PC-9 (cell line): ENCODE results near the gene MAP2K6. TPM values are rescaled to one million over a fixed set of nuclear protein-coding genes. Genes with fewer than 3 reads are reported as not detected.

Experiments
- BruUV-seq: library from RNA; stranded (reverse); fragments of 400-500 nt; replicated peaks from 2 replicates; lab custom pipeline; 2021; lab: Mats Ljungman, UMichigan
- CTCF ChIA-PET: fragments of 300-600 bp; sonication (Branson Sonifier 250); formaldehyde crosslinking; loops from one replicate; lab custom pipeline; 2022; ENCODE audit warnings: antibody characterized with exemption; lab: Charles Lee
- POLR2A ChIA-PET: fragments of 300-600 bp; sonication (Branson Sonifier 250); formaldehyde crosslinking; loops from one replicate; lab custom pipeline; 2022; ENCODE audit warnings: antibody characterized with exemption; ENCODE audit not compliant: unreplicated experiment; lab: Charles Lee
- DNase-seq, 2 experiments: peaks; one replicate each; pipeline versions ENCODE4 v3.0.0 to v3.0.0-alpha.2; 2015 to 2022; ENCODE audit warnings: mixed read lengths in 1 of 2
- H2AFZ ChIP-seq: fragments of 200-600 bp; sonication (generic); 2 replicates; pipeline ENCODE4 v1.8.1; 2017; ENCODE audit warnings: antibody characterized with exemption
- H3F3A ChIP-seq: fragments of 200-600 bp; sonication (generic); 2 replicates; pipeline ENCODE4 v1.8.1; 2017; ENCODE audit warnings: antibody characterized with exemption, mild to moderate bottlenecking, low read depth; ENCODE audit not compliant: insufficient read depth
- H3K27ac ChIP-seq: fragments of 200-600 bp; sonication (generic); 2 replicates; pipeline ENCODE4 v1.6.1; 2016; ENCODE audit warnings: mixed run types
- H3K27me3 ChIP-seq: fragments of 200-600 bp; sonication (generic); 2 replicates; pipeline ENCODE4 v1.6.1; 2016; ENCODE audit warnings: low read depth, mixed run types; ENCODE audit not compliant: insufficient read depth
- H3K36me3 ChIP-seq: fragments of 200-600 bp; sonication (generic); 2 replicates; pipeline ENCODE4 v1.6.1; 2016; ENCODE audit warnings: low read depth, mixed run types
- H3K4me1 ChIP-seq: fragments of 200-600 bp; sonication (generic); replicated peaks from 2 replicates; pipeline ENCODE4 v1.6.1; 2016; ENCODE audit warnings: mixed run types; ENCODE audit not compliant: insufficient read depth
- H3K4me2 ChIP-seq: fragments of 200-600 bp; sonication (generic); 2 replicates; pipeline ENCODE4 v1.6.1; 2017; ENCODE audit warnings: mixed run types
- H3K4me3 ChIP-seq: fragments of 200-600 bp; sonication (generic); 2 replicates; pipeline ENCODE4 v1.6.1; 2016; ENCODE audit warnings: mixed run types
- H3K79me2 ChIP-seq: fragments of 200-600 bp; sonication (generic); 2 replicates; pipeline ENCODE4 v1.6.1; 2017; ENCODE audit warnings: low read depth, mixed run types
- H3K9me2 ChIP-seq: fragments of 200-600 bp; sonication (generic); 2 replicates; pipeline ENCODE4 v1.8.1; 2017; ENCODE audit warnings: mild to moderate bottlenecking; ENCODE audit not compliant: insufficient read depth
- H3K9me3 ChIP-seq: fragments of 200-600 bp; sonication (generic); 2 replicates; pipeline ENCODE4 v1.8.1; 2016; ENCODE audit warnings: low read depth; ENCODE audit not compliant: insufficient read depth
- H4K20me1 ChIP-seq: fragments of 200-600 bp; sonication (generic); 2 replicates; pipeline ENCODE4 v1.8.1; 2017; ENCODE audit not compliant: insufficient read depth
- CTCF ChIP-seq: fragments of 200-600 bp; sonication (generic); conservative IDR thresholded peaks from 2 replicates; pipeline ENCODE4 v1.6.1; 2017; ENCODE audit warnings: mixed run types, antibody characterized with exemption, mild to moderate bottlenecking, moderate library complexity
- EZH2 ChIP-seq: fragments of 200-600 bp; sonication (generic); IDR thresholded peaks from 2 replicates; pipeline ENCODE4 v1.8.0; 2017; ENCODE audit warnings: antibody characterized with exemption, low read depth
- intact Hi-C: fragments of 100-400 bp; cut with micrococcal nuclease; formaldehyde crosslinking; loops from one replicate; pipeline ENCODE4 v1.10.0; 2022; ENCODE audit not compliant: unreplicated experiment
- total RNA-seq: library from RNA; stranded (reverse); gene quantifications from 2 replicates; pipeline ENCODE4 v1.2.3, GENCODE V29; 2021

The MAP2K6 gene
- total RNA-seq, 1 experiment from 2014 or later = 1.6 TPM

GRCh38 chr17:69539781-69540319, 125.4 kb downstream of the MAP2K6 start:
- CTCF ChIA-PET = no interaction called here

GRCh38 chr17:69540356-69540755, 125.9 kb downstream of the MAP2K6 start:
- Histone ChIP-seq H3K27ac (peak overlapping the region; percentile 76), H3K9me2 (no peaks in the 10 kb centered on the region)

More at GRCh38 chr17:69539781-69540319, 125.4 kb downstream of the MAP2K6 start:
- peak in 1 of 2 experiments; percentile 85 for DNase-seq
- no peaks in the 10 kb centered on the region for H3K27me3 ChIP-seq
- no peaks in the 10 kb centered on the region for H3K79me2 ChIP-seq
- no peaks in the 10 kb centered on the region for H3K9me2 ChIP-seq
- peak overlapping the region; percentile 21; the same call in 1 of the 2 replicates for H3K4me3 ChIP-seq
- TF ChIP-seq CTCF = no peak
- TF ChIP-seq EZH2 = no peak
- peak overlapping the region; percentile 58 for H2AFZ ChIP-seq
- no TSS peak for BruUV-seq
- POLR2A ChIA-PET = no interaction called here
- H3K4me2 ChIP-seq = peak overlapping the region; percentile 61
- peaks cover 21% of the 10 kb centered on the region for H3K4me1 ChIP-seq
- H3K9me3 ChIP-seq = peaks cover 4% of the 10 kb centered on the region
- H3F3A ChIP-seq = peaks cover 14% of the 10 kb centered on the region
- peak overlapping the region; percentile 76 for H3K27ac ChIP-seq
- H3K36me3 ChIP-seq = no peaks in the 10 kb centered on the region
- intact Hi-C loops = no loop called here
- no peaks in the 10 kb centered on the region for H4K20me1 ChIP-seq

DNA sequence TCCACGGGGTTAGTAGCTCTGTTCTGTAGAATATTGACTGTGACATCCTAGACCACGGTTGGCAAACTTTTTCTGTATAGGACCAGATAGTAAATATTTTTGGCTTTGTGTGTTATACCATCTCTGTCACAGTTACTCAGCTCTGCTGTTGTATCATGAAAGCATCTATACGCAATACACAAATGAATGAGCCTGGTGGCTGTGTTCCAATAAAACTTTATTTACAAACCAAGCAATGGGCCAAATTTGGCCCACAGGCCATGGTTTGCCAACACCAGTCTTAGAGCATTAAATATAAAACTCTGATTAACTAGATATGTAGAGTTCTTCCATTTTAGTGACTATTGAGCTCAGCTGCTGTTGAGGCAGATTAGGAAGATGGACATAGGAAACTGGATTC, 132.7 kb downstream of the MAP2K6 start:
- peaks cover 7% of the 10 kb centered on the region for H3K4me1 ChIP-seq
- H3K27me3 ChIP-seq = no peaks in the 10 kb centered on the region
- BruUV-seq = no TSS peak
- H3F3A ChIP-seq = no peaks in the 10 kb centered on the region
- no peak overlapping the region for H3K4me3 ChIP-seq
- no peaks in the 10 kb centered on the region; the same call in 1 of the 2 replicates for H3K9me3 ChIP-seq
- no peaks in the 10 kb centered on the region for H3K79me2 ChIP-seq
- no peaks in the 10 kb centered on the region for H3K36me3 ChIP-seq
- H4K20me1 ChIP-seq = no peaks in the 10 kb centered on the region
- no peaks in the 10 kb centered on the region for H3K9me2 ChIP-seq
- no peak overlapping the region for H3K4me2 ChIP-seq
- H2AFZ ChIP-seq = no peak overlapping the region
- ChIA-PET CTCF (no interaction called here), POLR2A (no interaction called here)
- H3K27ac ChIP-seq = no peak overlapping the region
- intact Hi-C loops = no loop called here
- TF ChIP-seq EZH2 (no peak), CTCF (no peak)
- no peak for DNase-seq

More at GRCh38 chr17:69540356-69540755, 125.9 kb downstream of the MAP2K6 start:
- Histone ChIP-seq H3K9me3 (peaks cover 4% of the 10 kb centered on the region), H3K36me3 (no peaks in the 10 kb centered on the region), H3K4me1 (peaks cover 21% of the 10 kb centered on the region), H3F3A (peaks cover 14% of the 10 kb centered on the region), H4K20me1 (no peaks in the 10 kb centered on the region), H2AFZ (peak overlapping the region; percentile 58), H3K79me2 (no peaks in the 10 kb centered on the region), H3K4me3 (peak overlapping the region; percentile 21; the same call in 1 of the 2 replicates), H3K27me3 (no peaks in the 10 kb centered on the region), H3K4me2 (peak overlapping the region; percentile 61)
- ChIA-PET POLR2A (no interaction called here), CTCF (no interaction called here)
- TF ChIP-seq CTCF (no peak), EZH2 (no peak)
- BruUV-seq = no TSS peak
- intact Hi-C loops = no loop called here
- no peak for DNase-seq
